GM18517 (cell line): ENCODE measurements around the gene UST.
"Not testable (repeated sequence)": the region's sequence is repeated elsewhere in the genome, so short reads cannot be mapped to it uniquely, and the experiment has no call there.

Experiments
- ATAC-seq: cut with Tn5 transposase; IDR thresholded peaks from one replicate; pipeline ENCODE4 v1.9.1; 2021; ENCODE audit warnings: mild to moderate bottlenecking, moderate library complexity; ENCODE audit not compliant: unreplicated experiment

The UST gene

DNA sequence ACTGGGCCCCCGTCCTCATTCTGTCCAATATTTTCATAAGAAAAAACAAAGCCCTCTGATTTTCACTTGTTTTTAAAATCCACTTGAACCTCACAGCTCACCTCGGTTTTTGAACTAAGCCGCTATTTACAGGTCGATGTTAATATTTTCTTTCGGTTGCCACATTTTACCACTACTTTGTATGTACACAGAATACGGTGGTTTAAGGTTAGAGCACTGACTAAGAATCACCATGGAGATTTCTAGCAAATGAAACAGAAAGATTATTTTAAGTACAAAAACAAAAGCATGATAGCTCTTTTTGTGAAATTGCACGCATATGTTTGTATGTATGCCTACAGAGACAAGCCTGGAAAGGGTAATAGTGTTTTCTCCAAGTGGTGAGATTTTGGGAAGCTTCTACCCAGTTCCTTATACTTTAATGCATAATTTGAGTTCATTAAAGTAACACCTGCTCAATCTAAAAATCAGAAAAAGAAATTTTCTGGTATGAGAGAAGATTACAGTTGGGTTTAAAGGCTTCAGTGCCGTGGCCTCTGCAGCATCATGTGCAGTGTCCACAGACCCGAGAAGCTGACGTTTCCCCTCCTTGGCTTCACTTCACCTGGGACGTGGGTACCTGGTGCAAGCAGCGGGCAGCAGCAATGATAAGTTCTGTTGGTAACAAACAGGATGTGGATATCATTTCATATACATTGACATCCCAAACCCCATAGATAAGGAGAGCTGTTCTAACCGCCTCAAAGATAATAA, 144.0 kb downstream of the UST start:
- ATAC-seq = no peak

DNA sequence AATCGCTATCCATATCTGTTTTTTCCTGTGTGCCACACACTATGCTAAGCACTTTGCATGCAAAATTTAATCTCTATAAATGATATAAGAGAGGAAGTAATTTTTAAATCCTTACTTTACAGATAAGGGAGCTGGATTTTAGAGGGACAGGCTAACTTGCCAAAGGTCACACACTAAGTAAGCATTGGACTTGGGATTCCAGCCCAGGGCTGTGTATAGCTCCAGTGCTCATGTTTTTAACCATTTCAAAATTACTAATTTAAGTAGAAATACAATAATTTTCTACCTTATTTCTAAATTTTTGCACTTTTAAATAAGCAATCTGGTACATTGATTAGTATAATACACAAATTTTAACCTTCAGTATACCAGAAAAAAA, 144.6 kb downstream of the UST start:
- ATAC-seq = no peak

DNA sequence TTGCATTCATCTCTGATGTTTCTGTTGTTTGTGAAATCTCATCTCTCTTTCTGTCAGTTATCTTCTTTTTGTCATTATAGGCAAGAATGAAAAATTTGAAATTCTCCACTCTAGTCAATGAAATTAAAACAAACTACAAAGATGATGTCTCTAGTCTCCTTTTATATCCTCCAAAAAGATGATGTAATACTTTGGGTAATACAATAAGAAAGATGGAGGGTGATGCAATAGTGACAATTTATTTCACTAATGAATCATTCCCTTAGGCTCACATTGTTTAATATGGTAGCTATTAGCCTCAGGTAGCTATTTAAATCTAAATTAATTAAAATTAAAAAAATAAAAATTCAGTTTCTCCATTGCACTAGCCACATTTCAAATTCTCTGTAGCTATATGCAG, 145.4 kb downstream of the UST start:
- no peak for ATAC-seq

DNA sequence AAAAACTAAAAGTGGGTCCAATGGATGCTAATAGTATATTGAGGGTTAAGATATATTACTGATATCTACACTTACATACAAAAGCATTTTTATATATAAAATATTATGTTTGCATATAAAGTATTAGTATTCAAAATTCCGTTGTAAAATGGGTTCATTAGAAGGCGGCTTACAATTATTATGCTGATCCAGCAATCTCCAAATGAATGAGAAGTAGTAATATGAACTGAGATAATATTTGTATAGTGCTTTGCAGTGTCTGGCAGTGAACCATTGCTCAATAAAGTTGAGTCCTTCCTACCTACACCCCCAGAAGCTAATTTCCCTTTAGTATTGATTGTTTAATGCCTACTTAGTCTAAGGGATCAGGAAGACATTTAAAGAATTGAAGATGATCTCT, 146.2 kb downstream of the UST start:
- ATAC-seq = no peak

DNA sequence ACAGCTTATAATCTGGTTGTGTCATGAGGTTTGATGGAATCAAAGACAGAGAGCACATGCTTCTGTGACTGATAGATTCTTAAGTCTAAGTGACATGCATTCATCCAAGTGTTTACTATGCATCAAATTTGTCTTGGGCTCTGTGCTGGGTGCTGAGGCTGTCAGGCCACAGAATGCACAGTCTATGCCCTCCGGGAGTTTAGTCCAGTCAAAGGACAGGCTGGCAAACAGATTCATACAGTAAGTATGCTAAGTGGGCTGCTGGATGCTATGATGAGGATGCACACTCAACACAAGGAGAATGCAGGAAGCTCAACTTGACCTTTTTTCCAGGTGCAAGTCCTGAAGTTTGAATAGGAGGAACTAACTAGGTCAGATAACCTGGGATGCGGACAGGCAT, 146.7 kb downstream of the UST start:
- no peak for ATAC-seq

DNA sequence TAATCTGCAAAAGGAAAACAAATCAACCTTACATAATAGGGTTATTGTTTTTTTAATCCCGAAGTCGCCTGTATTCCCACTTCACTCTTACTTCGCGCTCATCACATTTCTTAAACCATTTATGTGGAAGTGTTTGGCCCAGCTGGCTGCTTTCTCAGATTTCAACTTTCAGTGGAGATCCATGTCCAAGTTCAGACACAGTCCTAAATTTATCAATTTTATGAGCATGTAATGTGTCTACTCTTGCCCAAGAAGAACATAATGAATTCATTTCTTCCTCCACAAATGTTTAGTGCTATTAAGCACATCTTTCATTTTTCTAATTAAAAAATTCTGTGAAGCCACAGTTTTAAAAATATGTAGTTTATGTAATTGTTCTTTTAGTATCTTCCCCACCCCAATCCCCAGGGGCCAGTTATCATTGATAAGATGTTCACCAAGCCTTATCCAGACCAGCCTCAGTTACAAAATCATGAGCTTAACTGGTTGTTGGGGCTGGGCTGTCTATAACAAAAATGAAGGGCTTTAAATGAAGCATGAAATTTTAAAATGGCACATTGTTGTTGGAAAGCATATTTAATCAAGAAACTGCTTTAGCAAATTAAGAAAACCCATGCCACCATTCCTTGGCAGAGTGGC, 151.7 kb downstream of the UST start:
- ATAC-seq = no peak

DNA sequence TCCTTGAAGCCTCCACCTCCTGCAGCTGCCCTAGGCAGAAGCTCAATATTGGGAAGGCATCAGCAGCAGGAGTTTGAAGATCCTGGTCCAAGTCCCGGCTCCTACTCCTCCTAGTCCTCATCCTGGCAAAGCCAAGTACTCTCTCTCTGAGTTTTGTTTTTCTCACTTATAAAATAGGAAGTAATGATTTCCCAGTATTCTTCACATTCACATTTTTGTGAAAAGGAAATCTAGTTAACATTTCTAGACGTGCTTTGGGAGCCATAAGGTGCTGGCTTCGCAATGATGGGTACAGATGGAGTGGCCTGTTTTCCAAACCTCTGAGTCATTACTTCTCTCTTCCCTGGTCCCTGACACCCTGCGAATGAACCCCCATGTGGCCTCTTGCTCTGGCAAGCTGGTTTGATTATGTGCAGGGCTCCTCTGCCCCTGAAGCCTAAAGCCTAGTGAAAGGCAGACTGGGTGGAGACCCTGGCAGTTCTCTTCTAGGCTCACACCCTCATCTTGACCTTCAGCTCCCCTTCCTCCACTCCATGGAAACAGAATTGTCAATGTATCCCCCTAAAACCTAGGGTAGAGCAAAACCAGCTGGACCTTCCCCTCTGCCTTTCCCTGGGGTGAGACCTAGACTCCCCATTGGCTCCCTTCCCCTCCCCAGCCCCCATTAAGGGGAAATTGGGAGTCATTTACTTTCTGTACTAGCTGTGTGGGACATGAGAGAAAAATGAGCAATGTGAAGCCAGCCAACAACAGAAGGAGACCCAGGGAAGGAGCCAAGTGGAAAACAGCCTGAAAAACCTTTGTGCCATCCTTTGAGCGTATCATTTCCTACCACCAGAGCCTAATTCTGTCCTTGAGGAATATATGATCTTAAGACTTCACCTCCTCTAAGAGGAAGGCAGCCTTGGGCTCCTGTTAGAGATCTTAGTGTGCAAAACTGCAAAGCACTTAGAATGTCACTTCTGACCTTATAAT, 158.4 kb downstream of the UST start:
- ATAC-seq = no peak

DNA sequence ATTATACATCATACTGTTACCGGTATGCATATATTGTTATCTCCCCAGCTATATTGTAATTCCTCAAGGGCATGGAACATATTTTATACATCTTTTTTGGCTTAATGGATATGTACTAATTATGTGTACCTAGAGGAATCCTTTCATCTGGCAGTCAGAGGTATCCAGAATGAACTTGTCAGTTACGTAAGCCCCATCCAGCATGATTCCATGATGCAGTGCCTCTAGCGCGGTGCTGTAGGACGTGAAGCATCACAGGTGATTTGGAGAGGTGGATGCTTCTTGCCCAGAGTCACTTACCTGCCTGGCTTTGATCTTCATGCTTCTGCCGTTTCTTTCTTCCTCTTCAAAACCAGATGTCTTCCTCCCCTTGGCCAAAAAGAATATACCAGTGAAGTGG, 159.1 kb downstream of the UST start:
- ATAC-seq = no peak

DNA sequence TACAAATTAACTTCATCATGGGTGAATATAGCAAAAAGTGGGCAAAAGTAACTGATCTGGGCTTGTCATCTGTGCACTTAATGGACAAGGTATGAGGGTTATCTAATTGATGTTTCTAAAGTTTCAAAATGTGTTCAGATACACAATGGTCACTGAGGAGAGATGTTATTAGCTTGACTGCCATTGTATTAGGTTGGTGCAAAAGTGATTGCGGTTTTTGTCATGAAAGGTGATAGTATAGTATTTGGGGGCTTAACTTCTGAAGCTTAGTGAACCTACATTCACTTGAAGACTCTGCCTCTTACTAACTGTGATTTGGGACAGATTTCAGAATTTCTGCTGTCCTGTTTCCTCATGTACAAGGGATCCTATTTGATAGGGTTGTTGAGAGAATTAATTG, 159.6 kb downstream of the UST start:
- no peak for ATAC-seq

DNA sequence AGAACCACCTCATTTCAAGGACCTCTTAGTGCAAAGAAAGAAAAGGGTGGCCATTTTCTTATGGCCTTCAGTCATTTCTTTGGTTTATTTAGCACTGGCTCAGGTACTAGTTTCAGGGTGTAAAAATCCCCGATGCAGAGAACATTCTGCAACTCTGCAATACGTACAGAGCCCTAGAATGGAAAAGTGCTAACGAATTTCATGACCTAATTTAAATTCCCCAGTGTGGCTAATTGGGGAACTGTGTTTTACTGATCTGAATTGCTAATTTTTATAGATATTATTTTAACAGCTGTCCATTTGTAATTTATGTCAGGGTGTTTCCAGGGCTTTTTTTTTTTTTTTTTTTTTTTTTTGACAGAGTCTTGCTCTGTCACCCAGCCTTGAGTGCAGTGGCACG, 160.7 kb downstream of the UST start:
- ATAC-seq = no peak

DNA sequence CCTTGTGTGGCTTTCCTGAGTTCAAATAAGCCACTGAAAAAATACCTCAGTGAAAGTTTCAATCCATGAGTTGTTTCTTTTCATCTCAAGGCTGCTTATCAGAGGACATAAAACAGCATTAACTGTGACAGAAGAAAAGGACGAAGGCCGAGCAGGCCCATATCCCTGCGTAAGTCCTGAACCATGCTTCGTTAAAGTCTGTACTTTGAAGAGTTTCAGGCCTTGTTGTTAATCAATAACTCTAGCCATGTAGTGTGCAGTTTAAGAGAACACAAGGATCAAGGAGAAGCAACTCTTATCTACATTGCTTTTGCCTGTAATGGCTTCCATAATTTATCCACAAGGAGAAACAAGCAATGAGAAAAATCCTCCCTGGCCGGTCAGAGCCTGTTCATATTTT, 165.4 kb downstream of the UST start:
- ATAC-seq = no peak

DNA sequence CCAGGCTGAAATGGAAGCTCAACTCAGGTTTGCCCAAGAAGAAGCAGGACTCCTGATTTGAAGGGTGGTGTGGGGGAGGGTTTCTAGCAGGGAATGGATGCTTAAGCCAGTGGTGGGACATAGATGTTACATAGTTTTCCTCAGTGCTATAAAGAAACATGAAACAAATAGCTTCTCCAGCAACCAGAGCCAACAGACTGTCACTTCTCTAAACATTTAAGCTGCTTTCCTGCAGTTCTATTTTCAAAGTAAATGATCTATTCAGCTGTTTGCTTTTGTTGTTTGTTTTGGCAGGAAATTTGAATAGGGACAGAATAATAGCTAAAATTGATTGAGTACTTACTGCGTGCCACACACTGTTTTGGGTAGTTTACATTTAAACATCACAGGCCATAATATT, 169.0 kb downstream of the UST start:
- no peak for ATAC-seq

DNA sequence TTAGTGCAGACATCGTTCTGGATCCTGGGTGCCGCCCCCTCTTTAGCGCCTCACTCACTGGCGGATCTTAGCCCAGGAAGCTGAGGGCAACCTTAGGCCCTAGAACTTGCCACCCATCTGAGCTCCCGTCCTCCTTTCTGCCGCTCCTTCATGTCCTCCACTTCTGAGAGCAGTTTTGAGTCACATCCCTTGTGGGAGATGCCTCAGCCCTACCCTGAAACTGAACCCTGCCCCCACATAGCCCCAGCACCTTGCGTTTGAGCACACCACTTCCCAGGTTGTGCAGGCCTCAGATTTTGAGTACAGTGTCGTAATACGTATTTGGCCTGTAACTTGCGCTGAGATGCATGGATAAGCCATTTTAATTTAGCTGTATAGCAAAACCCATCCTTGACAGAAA, 169.7 kb downstream of the UST start:
- ATAC-seq = not testable (repeated sequence)

DNA sequence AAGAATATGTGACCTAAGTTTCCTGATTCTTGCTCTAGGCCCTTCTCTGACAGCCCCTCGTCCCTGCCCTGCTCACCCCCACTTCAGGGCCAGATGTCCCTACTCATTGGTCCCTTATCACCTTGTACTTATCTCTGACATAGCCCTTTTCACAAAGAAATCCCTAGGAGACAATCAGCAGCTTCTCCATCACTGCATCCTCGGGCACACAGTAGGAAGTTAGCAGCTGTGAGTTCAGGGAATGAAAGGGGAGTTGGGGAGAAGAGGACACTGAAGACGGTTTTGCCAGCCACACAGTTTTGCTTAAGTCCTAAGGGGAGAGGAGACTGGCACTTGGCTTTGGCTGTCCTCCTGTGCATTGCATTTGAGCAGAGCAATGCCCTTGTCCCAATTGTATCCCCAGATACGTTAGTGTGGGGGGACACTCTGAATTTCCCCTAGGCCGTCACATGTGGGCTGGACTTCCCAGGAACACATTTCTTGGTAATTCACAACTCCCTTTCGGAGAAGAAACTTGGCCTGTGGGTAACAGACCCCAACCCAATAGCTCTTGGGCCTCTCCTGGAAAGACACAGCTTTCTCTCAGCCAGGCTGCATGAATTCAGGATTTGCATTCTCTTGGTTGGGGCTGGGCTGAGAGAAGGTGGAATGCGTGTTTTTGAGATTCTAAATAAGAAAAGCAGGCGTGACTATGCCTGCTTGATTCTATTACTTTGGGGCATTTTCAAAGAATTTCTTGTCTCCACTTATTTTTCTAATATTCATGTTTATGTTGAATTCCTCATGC, 177.6 kb downstream of the UST start:
- no peak for ATAC-seq

DNA sequence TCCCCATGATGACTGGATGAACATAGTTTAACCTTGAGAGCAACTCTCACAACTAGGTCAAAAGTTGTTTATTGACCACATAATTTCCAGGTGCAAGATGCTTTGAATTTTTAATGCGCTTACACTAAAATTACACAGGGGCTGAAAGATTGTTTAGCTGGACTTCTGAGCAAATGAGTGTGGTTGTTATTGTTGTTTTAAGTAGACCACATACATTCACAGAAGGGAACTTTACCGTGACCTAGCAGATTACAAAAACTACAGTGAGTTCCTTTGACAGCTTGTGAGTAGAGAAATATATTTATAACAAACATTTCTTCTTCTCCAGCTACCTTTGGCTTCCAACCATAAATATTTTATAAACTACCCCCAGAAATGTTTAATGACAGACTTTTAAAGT, 178.9 kb downstream of the UST start:
- ATAC-seq = no peak

DNA sequence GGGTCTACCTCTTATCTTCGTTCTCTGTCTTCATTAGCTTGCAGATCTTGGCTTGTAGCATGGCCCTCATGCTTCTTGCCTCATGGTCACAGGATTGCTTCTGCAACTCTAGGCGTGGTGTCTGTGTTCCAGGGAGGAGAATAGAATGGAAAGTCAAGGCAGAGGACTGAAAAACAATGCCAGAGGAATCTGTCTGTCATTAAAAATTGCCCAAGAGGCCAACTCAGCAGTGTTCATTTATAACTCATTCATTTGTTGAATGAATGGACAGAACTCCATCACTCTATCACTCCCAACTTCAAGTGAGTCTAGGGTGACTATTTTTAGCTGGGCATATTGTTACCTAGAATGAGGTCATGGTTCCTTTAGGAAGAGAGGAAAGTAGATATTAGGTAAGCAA, 179.6 kb downstream of the UST start:
- ATAC-seq = no peak

DNA sequence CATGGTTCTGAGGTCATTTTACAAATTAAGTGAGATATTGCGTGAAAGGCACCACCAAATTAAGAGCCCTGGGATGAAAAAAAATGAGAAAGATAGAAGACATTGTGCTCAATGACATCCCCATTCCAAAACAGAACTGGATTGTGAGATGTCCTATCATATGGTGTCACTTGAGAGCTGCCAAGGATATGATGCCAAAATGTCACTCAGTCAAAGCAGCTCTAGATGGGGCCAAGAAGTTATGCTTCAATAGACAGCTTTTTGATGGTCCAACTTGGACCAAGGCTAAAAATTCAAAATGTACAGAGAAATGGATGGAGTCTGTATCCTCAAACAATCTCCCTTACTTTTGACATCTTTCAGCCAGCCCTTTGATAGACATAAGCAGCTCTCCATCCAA, 180.8 kb downstream of the UST start:
- no peak for ATAC-seq

DNA sequence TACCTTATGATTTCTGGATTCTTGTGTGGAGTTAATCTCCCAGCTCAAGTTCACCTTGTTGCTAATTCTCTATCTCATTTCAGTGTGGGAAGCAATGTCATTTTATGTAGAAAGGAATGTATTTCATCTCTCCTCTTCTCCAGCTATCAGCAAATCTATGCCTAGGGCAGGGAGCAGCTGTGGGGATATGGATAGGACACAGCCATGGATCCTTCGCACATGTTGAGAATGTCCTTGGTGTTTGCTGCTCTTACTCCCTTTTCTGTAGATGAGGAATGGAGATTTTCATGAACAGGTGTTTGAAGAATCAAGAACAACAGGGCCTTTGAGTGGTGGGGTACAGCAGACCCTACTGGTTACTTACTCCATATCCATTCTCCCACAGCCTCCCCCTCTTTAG, 182.0 kb downstream of the UST start:
- no peak for ATAC-seq

DNA sequence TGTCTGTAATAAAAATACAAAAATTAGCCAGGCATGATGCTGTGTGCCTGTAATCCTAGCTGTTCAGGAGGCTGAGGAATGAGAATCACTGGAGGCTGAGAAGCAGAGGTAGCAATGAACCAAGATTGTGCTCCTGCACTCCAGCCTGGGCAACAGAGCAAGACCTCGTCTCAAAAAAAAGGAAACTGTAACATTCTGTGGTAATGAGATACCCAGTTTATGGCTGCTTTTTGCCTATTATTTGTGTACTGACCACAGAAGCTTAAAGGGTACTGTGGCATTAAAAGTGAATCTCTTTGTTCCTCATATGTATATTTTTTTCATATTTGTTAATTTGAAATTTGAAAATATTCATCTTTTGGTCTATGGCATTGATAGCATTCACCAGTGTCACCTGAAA, 185.4 kb downstream of the UST start:
- no peak for ATAC-seq

DNA sequence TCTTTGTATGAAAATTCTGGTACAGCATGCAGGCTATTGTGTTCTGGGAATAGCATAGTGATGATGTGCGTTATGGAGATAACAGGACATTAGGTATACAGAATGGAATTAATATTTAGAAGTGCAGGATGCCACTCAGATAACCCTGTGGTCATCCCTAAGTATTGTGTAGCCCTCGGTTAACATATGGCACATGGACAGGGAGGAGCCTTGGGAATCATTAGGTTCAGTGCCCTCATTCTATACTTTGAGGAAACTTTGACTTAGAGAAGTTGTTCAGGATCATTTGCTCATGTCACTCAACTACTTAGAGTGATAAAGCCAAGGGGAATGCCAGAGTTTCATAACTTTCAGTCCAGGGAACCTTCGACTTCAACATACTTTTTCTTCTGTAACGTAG, 185.9 kb downstream of the UST start:
- no peak for ATAC-seq

DNA sequence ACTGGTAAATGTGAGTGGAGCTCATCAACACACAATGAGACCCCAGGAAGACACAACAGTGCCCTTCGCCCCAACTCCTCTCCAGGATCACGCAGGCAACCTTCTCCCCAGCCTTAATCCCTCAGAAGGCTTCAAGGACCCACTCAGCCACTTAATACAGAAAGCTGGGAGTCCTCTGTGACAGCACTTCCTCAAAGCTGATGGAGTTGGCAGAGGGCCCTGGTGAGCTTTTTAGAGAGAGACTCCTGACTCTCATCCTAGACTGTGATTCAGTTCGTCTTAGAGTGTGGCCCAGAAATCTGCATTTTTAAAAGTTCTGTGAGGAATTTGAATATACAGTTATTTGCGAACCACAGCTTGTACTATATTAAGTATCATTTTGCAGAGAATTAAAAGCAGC, 187.7 kb downstream of the UST start:
- no peak for ATAC-seq
